ENCODE measurements around the gene ELFN1. TPM values are rescaled to one million over a fixed set of nuclear protein-coding genes. Genes with fewer than 3 reads are reported as not detected.

The ELFN1 gene
- total and polyA plus RNA-seq, 10 of the 15 experiments (the other 5 are each of a cell fraction or from before 2014, with no cell fraction given) = 0.04 TPM; not detected in 9

- intact Hi-C loops (cut with micrococcal nuclease; ENCODE audit: unreplicated experiment) = no loop called here
- no peak overlapping the region for H2AFZ ChIP-seq (ENCODE audit: control insufficient read depth, low read depth, low read length)
Observed at GRCh38 chr7:1738511-1738910, 68.4 kb downstream of the ELFN1 start.

More at GRCh38 chr7:1738511-1738910, 68.4 kb downstream of the ELFN1 start:
- Histone ChIP-seq H3K4me2 (ENCODE audit: control insufficient read depth, insufficient read depth) (no peak overlapping the region), H3K9ac (ENCODE audit: control insufficient read depth, insufficient read depth, low read length) (no peak overlapping the region), H3K4me3 (no peak overlapping the region), H4K20me1 (ENCODE audit: control insufficient read depth, insufficient read depth) (no peaks in the 10 kb centered on the region; the same call in 1 of the 2 replicates), H3K36me3 (ENCODE audit: control insufficient read depth in 2 of 2, insufficient read depth in 2 of 2, low read length in 1 of 2) (no peaks in the 10 kb centered on the region), H3K4me1 (ENCODE audit: control insufficient read depth, insufficient read depth, low read length) (no peaks in the 10 kb centered on the region), H3K27ac (ENCODE audit: control insufficient read depth, insufficient read depth) (no peak overlapping the region), H3K27me3 (replicated peaks in 1 of 2; ENCODE audit: control insufficient read depth in 2 of 2, insufficient read depth in 2 of 2, low read length in 1 of 2) (no peaks in the 10 kb centered on the region; a peak in 1 of 4 replicates), H3K9me3 (replicated peaks; ENCODE audit: control insufficient read depth, insufficient read depth, low read length) (no peaks in the 10 kb centered on the region), H3K79me2 (ENCODE audit: control insufficient read depth, insufficient read depth, low read length) (no peaks in the 10 kb centered on the region)
- RAD21 ChIA-PET (ENCODE audit: unreplicated experiment) = no interaction called here
- DNase-seq (ENCODE audit: low read depth, low spot score) = no peak
- in situ Hi-C loops (cut with MboI) = no loop called here
- 17% methylated on average over 11 of the region's 11 CpGs for WGBS (ENCODE audit: insufficient coverage, insufficient replicate concordance, low lambda C conversion rate, missing lambda C conversion rate)
- no TSS peak for BruUV-seq (replicated peaks)
- CTCF ChIA-PET = no interaction called here
- FAIRE-seq = no peak
- POLR2A ChIA-PET = no interaction called here
- no peak for ATAC-seq
- TF ChIP-seq PAX5 (IDR thresholded peaks at IDR 0.05; ENCODE audit: borderline replicate concordance, low read depth, low read length) (no peak), PRDM15 (CRISPR knock-in tag; IDR thresholded peaks at IDR 0.05) (no peak), MAX (IDR thresholded peaks at IDR 0.05; ENCODE audit: low read depth, low read length) (no peak), KDM1A (IDR thresholded peaks at IDR 0.05; ENCODE audit: borderline replicate concordance) (no peak), SMARCA5 (IDR thresholded peaks at IDR 0.05) (no peak), MEF2A (IDR thresholded peaks at IDR 0.05; ENCODE audit: insufficient read depth, low read depth, low read length) (no peak), CBFB (IDR thresholded peaks at IDR 0.05; ENCODE audit: low read depth) (no peak), STAT1 (conservative IDR thresholded peaks at IDR 0.05) (no peak), CREB1 (IDR thresholded peaks at IDR 0.05; ENCODE audit: low read depth) (no peak), NR2C2 (IDR thresholded peaks at IDR 0.05; ENCODE audit: borderline replicate concordance, control insufficient read depth, insufficient read length, low read depth) (no peak)
- SMC1A ChIA-PET (ENCODE audit: uncharacterized antibody, unreplicated experiment) = no interaction called here

All from GM12878 (cell line).